ENCODE measurements around the gene CA10. TPM values are rescaled to one million over a fixed set of nuclear protein-coding genes. Genes with fewer than 3 reads are reported as not detected.

Gene CA10
- polyA plus RNA-seq, 3 donors from 2014 or later = not detected

DNA sequence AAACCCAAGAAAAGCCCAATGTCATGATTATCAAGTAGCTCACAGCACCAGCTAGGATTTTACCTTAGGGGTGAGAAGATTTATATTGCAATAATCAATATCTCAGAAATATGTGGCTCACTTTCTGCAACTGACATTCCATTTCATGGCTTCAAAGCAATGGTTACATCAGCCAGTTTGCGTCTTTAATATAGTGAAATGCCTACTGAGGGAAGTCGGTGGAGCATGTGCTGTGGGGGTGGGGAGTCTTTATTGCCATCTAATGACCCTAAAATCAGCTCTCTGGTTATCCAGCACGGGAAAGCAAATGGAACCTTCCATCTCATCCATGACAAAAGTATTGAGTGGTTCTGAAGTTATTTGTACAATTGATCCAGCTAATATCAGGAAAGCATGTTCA is 395.5 kb downstream of the CA10 start:
- Mint-ChIP-seq H3K36me3 (no peaks in the 10 kb centered on the region), H3K4me3 (no peak overlapping the region), H3K27ac (no peak overlapping the region), H3K4me1 (no peaks in the 10 kb centered on the region), H3K27me3 (ENCODE audit: low read depth in 3 of 3) (peaks cover 2 to 6% (median 6%) of the 10 kb centered on the region in 3 donors), H3K9me3 (peaks cover 0 to 1% (median 0%) of the 10 kb centered on the region in 6 donors)
- DNase-seq = no peak

DNA sequence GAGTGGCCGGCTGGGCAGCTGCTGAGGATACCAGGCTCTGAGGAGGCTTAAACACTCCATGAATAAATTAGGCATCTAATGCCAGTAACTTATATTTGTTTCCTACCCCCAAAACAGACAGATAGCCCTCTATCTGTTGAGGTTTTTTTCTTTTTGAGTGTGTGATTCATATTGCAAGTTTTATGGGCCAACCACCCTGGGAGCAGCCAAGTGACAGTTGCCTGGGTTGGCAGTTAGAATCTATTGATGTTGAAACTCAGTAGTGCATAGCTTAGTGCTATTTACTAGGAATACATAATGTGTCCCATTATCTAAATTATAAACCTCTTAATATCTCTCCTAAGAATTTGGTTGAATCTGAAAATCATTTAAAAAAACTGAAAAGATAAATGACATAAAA is 397.4 kb downstream of the CA10 start:
- DNase-seq = no peak
- no peaks in the 10 kb centered on the region for H3K36me3 Mint-ChIP-seq
- H3K27ac Mint-ChIP-seq = no peak overlapping the region
- H3K4me1 Mint-ChIP-seq = no peaks in the 10 kb centered on the region
- peaks cover 4 to 6% (median 6%) of the 10 kb centered on the region in 3 donors for H3K27me3 Mint-ChIP-seq (ENCODE audit: low read depth in 3 of 3)
- H3K4me3 Mint-ChIP-seq = no peak overlapping the region
- peaks cover 0 to 1% (median 0%) of the 10 kb centered on the region in 6 donors for H3K9me3 Mint-ChIP-seq

DNA sequence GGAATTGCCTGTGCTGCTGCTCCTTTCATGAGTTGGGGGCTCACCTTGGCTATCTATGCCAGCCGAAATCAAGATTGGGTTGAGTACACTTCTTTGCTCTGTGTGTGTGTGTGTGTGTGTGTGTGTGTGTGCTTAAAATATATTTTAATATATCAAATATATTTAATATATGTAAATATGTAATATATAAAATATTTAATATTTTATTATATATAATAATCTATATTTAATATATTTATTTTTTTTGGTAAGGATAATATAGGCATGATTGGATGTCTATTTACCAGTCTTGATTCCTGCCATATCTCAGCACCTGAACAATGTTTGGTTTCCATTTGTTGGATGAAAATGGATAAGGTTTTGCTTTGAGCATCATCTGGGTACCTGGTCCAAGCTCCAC is 399.3 kb downstream of the CA10 start:
- no peak for DNase-seq
- H3K27ac Mint-ChIP-seq = no peak overlapping the region
- no peaks in the 10 kb centered on the region for H3K9me3 Mint-ChIP-seq
- no peaks in the 10 kb centered on the region for H3K4me1 Mint-ChIP-seq
- H3K27me3 Mint-ChIP-seq (ENCODE audit: low read depth in 3 of 3) = peaks cover 4 to 6% (median 6%) of the 10 kb centered on the region in 3 donors
- no peaks in the 10 kb centered on the region for H3K36me3 Mint-ChIP-seq
- H3K4me3 Mint-ChIP-seq = no peak overlapping the region

DNA sequence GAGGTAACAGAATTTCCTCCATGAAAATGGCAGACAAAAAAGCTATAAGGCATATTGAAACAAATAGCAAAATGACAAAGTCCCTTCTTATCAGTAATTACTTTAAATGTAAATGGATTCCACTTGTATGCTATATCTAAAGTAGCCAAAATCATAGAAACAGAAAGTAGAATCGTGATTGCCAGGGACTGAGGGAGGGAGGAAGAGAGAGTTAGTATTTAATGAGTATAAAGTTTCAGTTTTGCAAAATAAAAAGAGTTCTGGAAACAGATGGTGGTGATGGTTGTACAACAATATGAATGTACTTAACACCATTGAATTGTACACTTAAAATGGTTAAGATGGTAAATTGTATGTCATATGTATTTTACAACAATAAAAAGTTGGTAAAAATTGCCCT is 407.4 kb downstream of the CA10 start:
- H3K27ac Mint-ChIP-seq = no peak overlapping the region
- no peak overlapping the region for H3K4me3 Mint-ChIP-seq
- peaks cover 0 to 2% (median 0%) of the 10 kb centered on the region in 3 donors for H3K27me3 Mint-ChIP-seq (ENCODE audit: low read depth in 3 of 3)
- peaks cover 0 to 2% (median 0%) of the 10 kb centered on the region in 6 donors for H3K9me3 Mint-ChIP-seq
- H3K4me1 Mint-ChIP-seq = no peaks in the 10 kb centered on the region
- H3K36me3 Mint-ChIP-seq = no peaks in the 10 kb centered on the region
- no peak for DNase-seq

DNA sequence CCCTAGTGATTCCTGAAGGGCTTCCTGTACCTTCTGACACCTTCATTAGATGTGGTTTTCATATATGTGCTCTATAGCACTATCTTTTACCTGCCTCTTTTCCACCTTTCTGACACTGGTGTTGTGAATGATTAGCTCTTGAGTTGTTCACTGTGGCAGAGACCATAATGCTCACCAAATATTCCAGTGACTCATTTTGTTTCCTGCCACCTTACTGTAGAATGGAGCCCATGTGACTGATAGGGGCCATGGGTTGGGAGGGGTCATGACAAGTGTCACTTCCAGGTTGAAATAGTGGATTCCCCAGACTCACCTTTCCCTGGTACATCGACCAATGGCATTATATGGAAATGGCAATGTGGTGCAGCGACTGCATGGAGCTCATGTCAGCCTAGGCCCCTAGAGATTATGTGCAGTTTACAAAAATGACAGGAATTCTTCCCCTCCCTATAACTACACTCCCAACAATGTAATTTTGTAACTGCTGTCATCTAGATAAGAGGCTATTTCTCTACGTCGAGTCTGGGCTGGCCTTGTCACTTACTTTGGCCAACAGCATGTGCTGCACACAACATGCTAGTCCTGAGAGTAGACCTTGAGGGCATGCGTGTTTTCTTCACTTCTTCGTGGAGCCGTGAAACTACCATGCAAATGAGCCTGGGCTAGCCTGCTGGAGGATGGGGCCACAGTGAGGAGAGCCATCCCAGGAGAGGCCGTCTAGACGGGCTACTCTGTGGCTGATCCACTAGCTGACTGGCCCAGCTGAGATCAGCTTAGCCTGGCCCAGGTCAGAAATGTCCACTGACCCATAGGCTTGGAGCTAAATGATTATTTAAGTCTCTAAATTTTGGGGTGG is 409.5 kb downstream of the CA10 start:
- H3K9me3 Mint-ChIP-seq = peaks cover 0 to 2% (median 0%) of the 10 kb centered on the region in 6 donors
- H3K36me3 Mint-ChIP-seq = no peaks in the 10 kb centered on the region
- no peak for DNase-seq
- H3K27me3 Mint-ChIP-seq (ENCODE audit: low read depth in 3 of 3) = peaks cover 0 to 2% (median 2%) of the 10 kb centered on the region in 3 donors
- no peak overlapping the region for H3K27ac Mint-ChIP-seq
- no peaks in the 10 kb centered on the region for H3K4me1 Mint-ChIP-seq
- H3K4me3 Mint-ChIP-seq = no peak overlapping the region

DNA sequence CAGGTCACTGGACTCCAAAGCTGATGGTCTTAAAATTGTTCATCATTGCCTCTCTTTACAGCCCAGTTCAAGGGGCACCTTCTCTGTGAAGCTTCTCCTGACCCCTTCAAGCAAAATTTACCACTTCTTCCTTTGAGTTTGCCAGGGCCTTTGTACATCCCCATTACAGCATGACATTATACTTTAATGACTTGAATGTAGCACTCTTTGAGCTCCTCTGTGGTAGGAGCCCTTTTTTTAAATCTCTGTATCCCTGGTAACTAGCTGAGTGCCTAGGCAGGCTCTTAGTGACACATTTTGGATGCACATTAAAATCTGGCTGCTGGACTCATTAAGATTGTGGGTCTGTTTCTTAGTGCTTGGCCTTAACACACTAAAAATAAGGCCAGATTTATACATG is 412.1 kb downstream of the CA10 start:
- Mint-ChIP-seq H3K36me3 (no peaks in the 10 kb centered on the region), H3K9me3 (peaks cover 0 to 2% (median 0%) of the 10 kb centered on the region in 6 donors), H3K27ac (no peak overlapping the region), H3K27me3 (ENCODE audit: low read depth in 3 of 3) (peaks cover 0 to 4% (median 2%) of the 10 kb centered on the region in 3 donors), H3K4me3 (no peak overlapping the region), H3K4me1 (no peaks in the 10 kb centered on the region)
- DNase-seq = no peak

DNA sequence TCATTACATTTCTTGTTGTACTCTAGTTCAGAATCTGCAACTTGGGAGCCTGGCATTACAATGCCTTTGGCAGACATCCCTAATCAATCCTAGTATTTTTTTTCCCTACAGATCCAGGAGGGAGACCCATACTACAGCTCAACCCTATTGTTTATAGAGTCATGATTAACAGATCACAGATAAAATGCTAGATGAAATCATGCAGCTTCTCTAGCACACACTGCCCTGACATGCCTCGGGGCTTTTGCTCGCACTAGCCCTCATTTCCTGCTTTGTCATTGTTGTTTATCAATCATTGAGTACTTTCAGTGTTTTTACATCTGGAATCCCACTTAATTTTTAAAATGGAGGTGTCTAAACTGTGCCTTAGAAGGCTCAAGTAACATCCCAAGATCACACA is 412.5 kb downstream of the CA10 start:
- no peak for DNase-seq
- no peaks in the 10 kb centered on the region for H3K36me3 Mint-ChIP-seq
- H3K4me3 Mint-ChIP-seq = no peak overlapping the region
- H3K27me3 Mint-ChIP-seq (ENCODE audit: low read depth in 3 of 3) = peaks cover 0 to 4% (median 2%) of the 10 kb centered on the region in 3 donors
- H3K9me3 Mint-ChIP-seq = peaks cover 0 to 2% (median 0%) of the 10 kb centered on the region in 6 donors
- H3K4me1 Mint-ChIP-seq = no peaks in the 10 kb centered on the region
- no peak overlapping the region for H3K27ac Mint-ChIP-seq

DNA sequence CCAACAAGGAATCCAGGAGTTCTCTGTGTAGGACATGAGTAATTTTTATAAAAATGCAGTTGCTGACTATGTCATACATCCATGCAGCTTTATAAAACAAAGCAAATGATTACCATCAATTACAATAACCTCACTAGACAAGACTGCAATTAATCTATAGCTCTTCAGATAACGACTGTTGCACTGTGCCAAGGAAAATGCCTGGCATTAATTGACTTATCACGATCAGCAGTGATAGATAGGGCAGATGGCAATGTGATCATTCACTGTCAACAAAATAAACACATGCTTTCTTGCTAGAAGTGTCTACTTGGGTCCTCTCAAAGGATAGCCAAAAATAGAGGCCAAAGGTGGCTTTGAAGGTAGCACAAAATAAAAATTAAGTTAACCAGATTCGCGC is 415.0 kb downstream of the CA10 start:
- Mint-ChIP-seq H3K4me3 (no peak overlapping the region), H3K4me1 (no peaks in the 10 kb centered on the region), H3K9me3 (no peaks in the 10 kb centered on the region), H3K36me3 (no peaks in the 10 kb centered on the region), H3K27me3 (ENCODE audit: low read depth in 3 of 3) (peaks cover 0 to 3% (median 2%) of the 10 kb centered on the region in 3 donors), H3K27ac (no peak overlapping the region)
- no peak for DNase-seq

DNA sequence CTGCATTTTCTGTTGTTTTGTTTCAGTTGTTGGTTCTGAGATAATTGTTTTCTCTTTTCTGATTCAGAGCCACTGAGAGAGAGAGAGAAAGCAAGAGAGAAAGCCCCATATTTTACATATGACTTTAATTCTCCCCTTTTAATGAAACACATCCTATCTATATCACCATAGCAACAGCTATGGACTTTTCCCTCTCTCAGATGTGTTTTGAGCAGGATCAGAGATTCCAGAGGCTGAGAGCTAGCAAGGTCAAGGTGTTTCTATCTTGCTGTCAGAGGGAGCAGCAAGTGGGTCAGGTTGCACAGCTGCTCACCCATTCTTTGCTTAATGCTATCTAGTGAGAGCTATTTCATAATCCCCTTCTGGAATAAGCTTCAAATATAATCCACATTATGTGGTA is 415.9 kb downstream of the CA10 start:
- no peak overlapping the region for H3K27ac Mint-ChIP-seq
- H3K27me3 Mint-ChIP-seq (ENCODE audit: low read depth in 3 of 3) = peaks cover 0 to 3% (median 2%) of the 10 kb centered on the region in 3 donors
- H3K9me3 Mint-ChIP-seq = no peaks in the 10 kb centered on the region
- DNase-seq = no peak
- H3K36me3 Mint-ChIP-seq = no peaks in the 10 kb centered on the region
- no peak overlapping the region for H3K4me3 Mint-ChIP-seq
- no peaks in the 10 kb centered on the region for H3K4me1 Mint-ChIP-seq

DNA sequence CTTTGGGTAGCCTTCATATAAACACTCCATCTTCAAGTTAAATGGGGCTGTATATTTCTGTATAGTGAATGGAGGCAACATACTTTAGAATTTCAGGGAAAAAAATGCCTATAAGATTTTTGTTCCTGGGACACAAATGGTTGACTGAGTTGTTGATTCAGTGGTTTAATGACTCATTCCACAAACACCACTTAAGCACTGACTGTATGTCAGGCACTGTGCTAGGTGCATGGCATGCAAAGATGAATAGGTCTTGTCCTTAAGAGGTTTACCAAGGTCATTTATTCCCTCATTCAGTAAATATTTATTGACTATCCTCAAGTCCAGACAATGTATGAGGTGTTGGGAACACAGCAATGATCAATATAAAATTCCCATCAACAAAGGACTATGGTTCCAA is 417.1 kb downstream of the CA10 start:
- Mint-ChIP-seq H3K9me3 (no peaks in the 10 kb centered on the region), H3K27ac (no peak overlapping the region), H3K27me3 (ENCODE audit: low read depth in 3 of 3) (peaks cover 0 to 3% (median 2%) of the 10 kb centered on the region in 3 donors)

DNA sequence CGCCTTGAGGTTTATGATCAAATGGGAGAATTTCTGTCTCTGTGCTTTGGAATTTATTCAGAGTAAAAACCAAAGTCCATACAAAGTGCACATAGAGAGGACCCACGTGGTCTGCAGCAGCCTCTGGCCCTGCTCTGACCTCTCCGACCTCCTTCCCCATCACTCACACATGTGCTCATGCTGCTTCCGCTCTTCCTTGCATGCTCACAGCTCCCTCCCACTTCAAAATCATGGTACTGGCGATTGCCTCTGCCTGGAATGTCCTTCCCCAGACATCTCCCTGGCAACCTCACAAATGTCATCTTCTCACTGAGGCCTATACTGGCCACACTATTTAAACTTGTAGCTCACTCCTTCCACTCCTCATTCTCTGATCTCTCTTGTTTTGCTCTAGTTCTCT is 418.0 kb downstream of the CA10 start:
- Mint-ChIP-seq H3K4me3 (no peak overlapping the region), H3K4me1 (no peaks in the 10 kb centered on the region), H3K36me3 (no peaks in the 10 kb centered on the region), H3K27me3 (ENCODE audit: low read depth in 3 of 3) (peaks cover 0 to 3% (median 0%) of the 10 kb centered on the region in 3 donors), H3K27ac (no peak overlapping the region), H3K9me3 (no peaks in the 10 kb centered on the region)
- DNase-seq = no peak

More for the DNA sequence above, 417.1 kb downstream of the CA10 start:
- DNase-seq = no peak
- H3K4me1 Mint-ChIP-seq = no peaks in the 10 kb centered on the region
- no peaks in the 10 kb centered on the region for H3K36me3 Mint-ChIP-seq
- no peak overlapping the region for H3K4me3 Mint-ChIP-seq

DNA sequence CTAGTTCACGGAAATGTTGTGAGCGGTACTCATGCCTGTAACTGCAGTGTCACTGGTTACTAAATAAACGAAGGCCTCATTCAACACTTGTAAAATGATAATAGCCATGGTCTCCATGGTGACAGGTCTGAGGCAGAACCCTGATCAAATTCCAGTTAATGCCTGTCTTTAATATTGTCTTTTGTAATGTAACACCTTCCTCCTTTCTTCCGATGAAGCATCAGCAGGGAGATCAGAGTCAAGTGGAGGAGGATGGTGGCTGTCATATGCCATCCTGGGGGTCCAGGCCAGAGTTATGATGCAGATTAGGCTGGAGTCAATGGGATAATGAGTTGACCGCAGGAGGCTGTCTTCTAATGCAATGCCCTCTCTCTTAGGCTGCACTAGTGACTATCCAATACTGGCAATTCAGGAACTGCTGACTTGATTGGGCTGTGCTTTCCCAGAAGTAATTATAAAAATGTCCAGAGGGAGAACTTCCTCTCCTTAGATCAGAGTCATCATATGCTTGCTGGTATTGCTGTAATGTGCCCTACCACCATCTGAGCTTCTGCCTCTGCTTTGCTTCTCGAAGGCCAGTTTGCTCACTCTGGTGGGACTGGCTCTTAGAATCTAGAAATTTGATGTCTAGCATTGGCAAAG is 419.1 kb downstream of the CA10 start:
- H3K4me3 Mint-ChIP-seq = no peak overlapping the region
- H3K27ac Mint-ChIP-seq = no peak overlapping the region
- DNase-seq = no peak

DNA sequence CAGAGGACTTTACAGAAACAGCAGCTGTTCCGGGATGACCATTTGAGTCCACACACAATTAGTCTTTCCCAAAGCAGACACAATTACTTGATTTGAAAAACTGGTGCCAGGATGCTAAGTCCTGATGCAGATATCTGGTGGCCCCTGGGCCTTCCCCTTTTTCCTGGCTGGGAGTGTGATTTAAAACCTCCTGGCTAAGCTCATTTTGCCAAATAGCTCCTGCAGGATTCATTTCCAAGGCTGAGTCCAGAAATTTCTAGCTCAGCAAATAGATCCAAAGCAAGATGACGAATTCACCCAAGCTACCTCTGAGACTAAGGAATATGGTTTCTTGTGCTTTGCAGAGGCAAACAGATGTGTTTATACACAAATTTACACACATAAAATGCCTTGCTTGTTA is 422.2 kb downstream of the CA10 start:
- Mint-ChIP-seq H3K4me1 (no peaks in the 10 kb centered on the region), H3K27ac (no peak overlapping the region), H3K9me3 (no peaks in the 10 kb centered on the region), H3K4me3 (no peak overlapping the region), H3K36me3 (no peaks in the 10 kb centered on the region), H3K27me3 (ENCODE audit: low read depth in 3 of 3) (peaks cover 0 to 2% (median 0%) of the 10 kb centered on the region in 3 donors)
- DNase-seq = no peak

More for the DNA sequence above, 419.1 kb downstream of the CA10 start:
- Mint-ChIP-seq H3K27me3 (ENCODE audit: low read depth in 3 of 3) (peaks cover 0 to 3% (median 0%) of the 10 kb centered on the region in 3 donors), H3K4me1 (no peaks in the 10 kb centered on the region), H3K9me3 (no peaks in the 10 kb centered on the region), H3K36me3 (no peaks in the 10 kb centered on the region)

DNA sequence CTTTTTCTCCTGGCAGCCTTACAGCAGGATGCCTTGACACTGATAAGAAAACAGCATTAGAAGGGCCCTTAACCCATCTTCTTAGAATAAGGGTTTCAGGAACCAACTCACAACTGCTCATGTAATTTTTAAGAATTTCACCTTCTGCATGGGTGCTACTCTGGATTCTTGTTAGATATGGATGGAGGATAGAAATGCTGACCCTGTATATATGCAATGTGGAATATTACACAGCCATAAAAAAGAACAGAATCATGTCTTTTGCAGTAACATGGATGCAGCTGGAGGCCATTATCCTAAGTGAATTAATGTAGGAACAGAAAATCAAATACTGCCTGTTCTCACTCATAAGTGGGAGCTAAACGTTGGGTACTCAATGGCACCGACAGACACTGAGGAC is 423.5 kb downstream of the CA10 start:
- H3K9me3 Mint-ChIP-seq = peaks cover 0 to 2% (median 0%) of the 10 kb centered on the region in 6 donors
- H3K36me3 Mint-ChIP-seq = no peaks in the 10 kb centered on the region
- peaks cover 1 to 3% (median 2%) of the 10 kb centered on the region in 3 donors for H3K27me3 Mint-ChIP-seq (ENCODE audit: low read depth in 3 of 3)
- H3K4me3 Mint-ChIP-seq = no peak overlapping the region
- no peak overlapping the region for H3K27ac Mint-ChIP-seq
- no peak for DNase-seq
- H3K4me1 Mint-ChIP-seq = no peaks in the 10 kb centered on the region

Data from immature natural killer cell (primary cell).